GM19099 (cell line): ENCODE data around the gene IL1RAPL1.

Experiments used
- POLR2A ChIP-seq: IDR thresholded peaks from 3 replicates; pipeline ENCODE4 v1.6.1; 2011; ENCODE audit warnings: low read depth; ENCODE audit not compliant: insufficient read length; ENCODE audit errors: extremely low read depth

IL1RAPL1 gene

GRCh38 chrX:28609917-28610613, 22.8 kb downstream of the IL1RAPL1 start:
- TF ChIP-seq POLR2A, result no peak

DNA sequence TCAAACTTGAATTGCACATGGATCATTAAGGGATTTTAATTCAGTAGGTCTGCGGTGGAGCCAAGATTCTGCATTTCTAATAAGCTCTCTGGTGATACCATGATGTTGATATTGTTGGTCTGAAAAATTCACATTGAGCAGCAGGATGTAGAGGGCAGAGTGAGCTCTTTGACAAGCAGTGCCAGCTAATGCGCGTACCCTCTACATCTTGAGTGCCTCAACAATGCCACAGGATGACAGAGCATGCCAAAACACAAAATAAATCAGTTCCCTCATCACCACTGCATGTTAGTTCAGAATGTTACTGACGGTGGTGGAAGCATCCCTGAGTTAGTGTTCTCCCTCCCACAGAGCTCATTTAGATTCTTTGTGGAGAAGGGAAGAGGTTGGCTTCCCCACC, 23.5 kb downstream of the IL1RAPL1 start:
- TF ChIP-seq POLR2A, result no peak

DNA sequence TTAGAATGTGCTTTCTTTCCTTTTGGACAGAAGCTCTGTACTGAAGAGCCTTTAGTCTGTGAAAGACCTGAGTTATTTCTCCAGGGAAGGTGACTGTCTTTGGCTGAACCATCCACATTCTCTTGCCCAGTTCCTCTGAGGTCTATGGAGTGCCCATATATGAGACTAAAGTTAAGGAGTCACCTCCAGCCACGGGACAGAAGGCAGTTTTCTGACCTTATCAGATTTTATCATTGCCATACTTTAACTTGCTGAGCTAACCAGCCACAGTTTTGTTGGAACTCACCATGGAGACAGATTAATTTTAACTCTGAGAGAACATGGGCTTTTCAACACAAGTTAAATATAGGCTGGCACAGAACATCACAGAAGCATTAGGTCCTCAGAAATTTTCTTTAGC, 26.3 kb downstream of the IL1RAPL1 start:
- no peak for TF ChIP-seq POLR2A

DNA sequence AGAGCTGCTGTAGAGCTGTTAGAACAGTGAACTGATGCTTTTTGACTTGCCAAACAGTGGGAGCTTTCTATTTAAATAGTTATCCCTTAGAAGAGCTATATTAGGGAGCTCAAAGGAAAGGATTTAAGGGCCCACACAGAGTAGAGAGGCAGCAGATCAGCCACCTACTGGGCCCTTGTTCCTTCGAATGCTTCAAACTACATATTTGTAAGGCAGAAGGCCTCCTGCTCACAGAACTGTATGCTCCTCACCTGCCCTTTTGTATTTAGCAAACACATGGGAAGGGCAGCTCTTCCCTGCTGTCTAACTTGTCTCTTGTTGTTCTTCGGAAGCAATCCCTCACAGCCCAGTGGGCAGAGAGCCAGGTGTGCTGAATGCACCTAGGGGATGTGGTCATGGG, 38.0 kb downstream of the IL1RAPL1 start:
- no peak for TF ChIP-seq POLR2A

DNA sequence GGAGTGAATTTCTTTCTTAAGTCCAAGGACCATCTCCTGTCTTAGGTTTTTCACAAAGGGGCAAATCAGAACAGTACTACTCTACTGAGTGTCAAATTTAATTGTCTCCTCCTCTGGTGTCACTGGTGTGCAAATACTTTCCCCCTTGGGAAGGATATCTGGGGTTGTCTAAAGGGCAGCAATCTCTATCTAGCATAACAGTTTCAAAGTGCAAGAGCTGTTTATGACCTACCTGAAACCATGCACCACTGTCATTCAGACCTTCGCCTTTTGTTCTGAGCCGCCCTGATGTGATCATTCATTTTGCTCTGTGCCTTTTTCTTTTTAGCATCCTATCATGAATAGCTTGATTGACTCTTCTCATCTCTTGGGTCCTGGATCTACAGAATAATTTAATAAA, 39.3 kb downstream of the IL1RAPL1 start:
- TF ChIP-seq POLR2A, result no peak

GRCh38 chrX:28628120-28628519, 40.9 kb downstream of the IL1RAPL1 start:
- no peak for TF ChIP-seq POLR2A

DNA sequence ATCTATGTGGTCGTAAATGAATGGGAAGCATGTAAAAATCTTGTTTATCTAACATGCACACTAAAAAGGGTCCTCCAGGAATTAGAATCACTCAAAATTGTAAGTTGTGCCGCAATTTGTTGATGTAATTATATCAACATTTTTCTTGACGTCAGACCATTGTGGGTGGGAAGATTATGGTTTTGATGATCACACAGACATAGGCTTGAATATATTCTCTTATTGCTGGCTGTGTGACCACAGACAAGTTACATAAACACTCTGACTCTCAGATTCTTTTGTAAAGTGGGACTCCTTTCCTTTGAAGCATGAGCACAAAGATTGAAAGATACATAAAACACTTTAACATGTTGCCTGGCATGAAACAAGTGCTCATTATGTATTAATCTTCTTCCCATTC, 51.5 kb downstream of the IL1RAPL1 start:
- TF ChIP-seq POLR2A, result no peak

GRCh38 chrX:28639451-28639850, 52.2 kb downstream of the IL1RAPL1 start:
- TF ChIP-seq POLR2A, result no peak

DNA sequence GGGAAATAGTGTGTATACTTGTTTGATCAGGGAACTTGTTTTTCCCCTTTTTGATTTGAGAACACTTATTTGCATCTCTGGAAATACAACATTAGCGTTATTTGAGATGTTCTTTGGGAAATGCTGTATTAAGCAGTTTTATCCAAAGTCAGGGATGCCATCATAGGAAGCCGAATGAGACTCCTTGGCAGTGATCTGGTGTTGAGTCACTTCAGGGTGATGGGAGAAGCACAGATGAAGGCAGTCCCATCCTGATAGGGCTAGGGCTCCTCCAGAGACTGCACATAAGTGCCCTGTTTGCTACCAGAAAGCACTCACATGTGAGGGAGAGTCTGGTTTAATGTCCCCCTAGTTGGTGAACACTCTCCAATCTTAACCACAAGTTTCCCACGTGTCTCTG, 62.3 kb downstream of the IL1RAPL1 start:
- TF ChIP-seq POLR2A, result no peak

GRCh38 chrX:28651186-28651585, 63.9 kb downstream of the IL1RAPL1 start:
- no peak for TF ChIP-seq POLR2A

DNA sequence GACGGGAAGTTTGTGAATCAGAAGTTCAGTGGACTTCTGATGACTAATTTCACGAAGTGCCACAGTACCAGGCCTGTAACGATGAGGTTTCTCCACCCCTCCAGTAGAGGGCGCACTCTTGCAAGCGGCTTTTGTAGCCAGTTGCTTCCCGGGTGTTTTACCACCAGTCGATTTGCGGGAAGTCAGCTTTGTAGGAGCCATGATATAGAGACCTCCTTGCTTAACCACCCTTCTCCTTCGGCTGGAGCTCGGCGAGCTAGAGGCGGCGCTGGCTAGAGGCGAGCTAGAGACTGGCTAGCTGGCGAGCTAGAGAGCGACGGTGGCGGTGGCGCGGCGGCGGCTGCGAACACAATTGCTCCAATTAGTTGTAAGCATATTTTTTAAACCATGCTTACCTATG, 72.0 kb downstream of the IL1RAPL1 start:
- no peak for TF ChIP-seq POLR2A

GRCh38 chrX:28665778-28666177, 78.5 kb downstream of the IL1RAPL1 start:
- TF ChIP-seq POLR2A, result no peak

DNA sequence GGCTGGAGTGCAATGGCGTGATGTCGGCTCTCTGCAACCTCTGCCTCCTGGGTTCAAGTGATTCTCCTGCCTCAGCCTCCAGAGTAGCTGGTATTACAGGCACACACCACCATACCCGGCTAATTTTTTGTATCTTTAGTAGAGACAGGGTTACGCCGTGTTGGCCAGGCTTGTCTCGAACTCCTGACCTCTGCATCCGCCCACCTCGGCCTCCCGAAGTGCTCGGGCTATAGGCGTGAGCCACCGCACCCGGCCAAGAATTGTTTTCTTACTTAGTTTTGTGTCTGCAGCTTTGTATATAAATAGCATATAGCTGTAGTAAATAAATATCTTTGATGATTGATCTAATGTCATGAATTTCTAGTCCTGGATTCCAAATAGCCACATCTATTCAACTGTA, 81.1 kb downstream of the IL1RAPL1 start:
- TF ChIP-seq POLR2A, result no peak

DNA sequence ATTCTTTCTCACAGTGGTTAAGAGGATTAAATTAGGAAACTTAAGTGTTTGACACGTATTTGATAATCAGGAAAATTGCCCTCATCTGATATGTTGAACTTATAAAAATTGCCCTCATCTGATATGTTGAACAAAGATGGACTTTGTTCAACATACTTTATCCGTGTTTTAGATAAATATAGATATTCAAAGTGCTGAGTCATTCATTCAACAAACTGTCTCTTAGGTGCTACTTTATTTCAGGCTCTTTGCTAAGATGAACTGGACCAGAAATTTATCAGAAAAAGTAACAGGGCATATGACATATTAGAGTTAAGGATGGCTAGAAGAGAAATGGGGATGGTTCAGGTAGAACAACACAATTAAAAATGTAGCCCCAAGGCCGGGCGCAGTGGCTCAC, 81.7 kb downstream of the IL1RAPL1 start:
- TF ChIP-seq POLR2A, result no peak

GRCh38 chrX:28670074-28670473, 82.8 kb downstream of the IL1RAPL1 start:
- no peak for TF ChIP-seq POLR2A

DNA sequence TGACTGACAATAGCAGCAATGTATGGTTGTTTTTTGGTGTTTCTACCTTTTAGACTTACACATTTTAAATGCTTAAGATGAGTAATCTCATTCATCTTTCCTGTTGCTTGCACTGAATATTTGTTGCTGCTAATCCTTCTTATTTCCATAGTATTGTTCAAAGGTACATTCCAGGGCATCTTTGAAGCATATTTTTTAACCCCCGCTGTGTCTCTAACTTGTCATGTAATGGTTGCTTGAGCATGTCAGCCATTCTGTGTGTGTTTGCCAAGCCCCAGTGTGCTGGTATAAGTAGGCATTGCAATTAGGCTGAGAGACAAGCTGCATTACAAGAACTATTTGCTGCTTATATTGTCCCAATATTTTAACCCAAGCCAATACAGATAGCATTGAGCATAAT, 87.9 kb downstream of the IL1RAPL1 start:
- TF ChIP-seq POLR2A, result no peak

GRCh38 chrX:28693101-28693500, 105.9 kb downstream of the IL1RAPL1 start:
- TF ChIP-seq POLR2A, result no peak

GRCh38 chrX:28697732-28698131, 110.5 kb downstream of the IL1RAPL1 start:
- no peak for TF ChIP-seq POLR2A

DNA sequence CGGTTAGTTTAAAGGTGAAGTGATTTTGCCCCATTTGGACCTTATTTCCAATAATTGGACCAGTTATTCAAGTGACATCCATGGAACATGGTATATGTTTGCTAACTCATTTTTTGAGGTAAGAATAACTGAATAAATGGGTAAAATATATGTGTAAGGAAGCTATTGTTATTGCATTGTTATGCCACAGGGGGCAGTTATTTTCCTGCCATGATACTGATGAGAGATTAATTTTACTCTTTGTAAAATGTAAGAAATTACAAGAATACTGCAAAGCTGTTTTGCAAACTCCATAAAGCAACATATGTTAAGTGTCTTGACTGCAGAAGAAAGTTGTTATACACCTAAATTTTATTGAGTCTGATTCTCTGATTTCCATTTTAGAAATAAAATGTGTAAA, 114.0 kb downstream of the IL1RAPL1 start:
- no peak for TF ChIP-seq POLR2A
